Liver (tissue), 9 donors: ENCODE results near the gene MUC2. TPM values are rescaled to one million over a fixed set of nuclear protein-coding genes. Genes with fewer than 3 reads are reported as not detected.

Source experiments
- DNase-seq: peaks from one replicate; pipeline ENCODE4 v3.0.0-alpha.2; 2017; ENCODE audit warnings: low spot score
- H3K27ac ChIP-seq, 2 donors: one replicate each; pipeline ENCODE4 v1.7.0; 2013; ENCODE audit warnings: inconsistent platforms in 2 of 2, low read length in 2 of 2, control low read depth in 1 of 2, low read depth in 1 of 2, mild to moderate bottlenecking in 1 of 2
- H3K27me3 ChIP-seq, 4 donors: one replicate each; pipeline versions ENCODE4 v1.6.1 to v1.7.0; 2013; ENCODE audit warnings: low read length in 3 of 4, inconsistent platforms in 1 of 4, mild to moderate bottlenecking in 1 of 4, moderate library complexity in 1 of 4; ENCODE audit not compliant: control insufficient read depth in 4 of 4, insufficient read depth in 4 of 4
- H3K36me3 ChIP-seq, 4 donors: one replicate each; pipeline versions ENCODE4 v1.6.1 to v1.7.0; 2013; ENCODE audit warnings: low read length in 3 of 4, mild to moderate bottlenecking in 3 of 4, low read depth in 1 of 4, moderate library complexity in 1 of 4; ENCODE audit not compliant: control insufficient read depth in 4 of 4, insufficient read depth in 3 of 4
- H3K4me1 ChIP-seq, 4 donors: one replicate each; pipeline versions ENCODE4 v1.6.1 to v1.7.0; 2013; ENCODE audit warnings: low read length in 3 of 4, mild to moderate bottlenecking in 3 of 4, moderate library complexity in 1 of 4; ENCODE audit not compliant: control insufficient read depth in 4 of 4, insufficient read depth in 4 of 4
- H3K4me3 ChIP-seq, 3 donors: one replicate each; pipeline versions ENCODE4 v1.6.1 to v1.7.0; 2013; ENCODE audit warnings: low read length in 3 of 3, control low read depth in 1 of 3, low read depth in 1 of 3, mild to moderate bottlenecking in 1 of 3
- H3K9ac ChIP-seq, 2 donors: one replicate each; pipeline ENCODE4 v1.7.0; 2013; ENCODE audit warnings: low read length in 2 of 2, mild to moderate bottlenecking in 2 of 2, moderate library complexity in 2 of 2, control low read depth in 1 of 2, low read depth in 1 of 2
- H3K9me3 ChIP-seq, 4 donors: one replicate each; pipeline versions ENCODE4 v1.6.1 to v1.7.0; 2013; ENCODE audit warnings: low read length in 3 of 4; ENCODE audit not compliant: control insufficient read depth in 4 of 4
- ATF3 ChIP-seq: IDR thresholded peaks from 2 replicates; pipeline ENCODE4 v1.6.1; 2016; ENCODE audit warnings: antibody characterized with exemption
- CTCF ChIP-seq: fragments of 150-350 bp; IDR thresholded peaks from 2 replicates; pipeline ENCODE4 v1.5.1; 2017; ENCODE audit warnings: improper control_type of control experiment, low read depth, low read length; ENCODE audit not compliant: missing input control
- EGR1 ChIP-seq, 2 donors: IDR thresholded peaks; 2 replicates each; pipeline ENCODE4 v1.6.1; 2016 to 2018; ENCODE audit warnings: antibody characterized with exemption in 2 of 2, low read depth in 2 of 2
- FOXA1 ChIP-seq: IDR thresholded peaks from 2 replicates; pipeline ENCODE4 v1.6.1; 2016; ENCODE audit warnings: antibody characterized with exemption
- FOXA2 ChIP-seq: IDR thresholded peaks from 2 replicates; pipeline ENCODE4 v1.6.1; 2016; ENCODE audit warnings: antibody characterized with exemption
- HNF4G ChIP-seq: IDR thresholded peaks from 2 replicates; pipeline ENCODE4 v1.6.1; 2016; ENCODE audit warnings: antibody characterized with exemption
- JUND ChIP-seq, 2 donors: IDR thresholded peaks; 2 replicates each; pipeline ENCODE4 v1.6.1; 2016; ENCODE audit warnings: antibody characterized with exemption in 2 of 2
- MAX ChIP-seq: IDR thresholded peaks from 2 replicates; pipeline ENCODE4 v1.6.1; 2016; ENCODE audit warnings: antibody characterized with exemption
- NR2F2 ChIP-seq: IDR thresholded peaks from 2 replicates; pipeline ENCODE4 v1.6.1; 2016; ENCODE audit warnings: antibody characterized with exemption
- RAD21 ChIP-seq, 2 donors: IDR thresholded peaks; 2 replicates each; pipeline ENCODE4 v1.6.1; 2016; ENCODE audit warnings: antibody characterized with exemption in 2 of 2, mild to moderate bottlenecking in 2 of 2
- REST ChIP-seq: IDR thresholded peaks from 2 replicates; pipeline ENCODE4 v1.6.1; 2016; ENCODE audit warnings: antibody characterized with exemption, mild to moderate bottlenecking
- RXRA ChIP-seq, 2 donors: IDR thresholded peaks; 2 replicates each; pipeline ENCODE4 v1.6.1; 2017 to 2018; ENCODE audit warnings: antibody characterized with exemption in 2 of 2, mild to moderate bottlenecking in 1 of 2
- TAF1 ChIP-seq: conservative IDR thresholded peaks from 2 replicates; pipeline ENCODE4 v1.6.1; 2016; ENCODE audit warnings: antibody characterized with exemption, mild to moderate bottlenecking
- ZBTB33 ChIP-seq: IDR thresholded peaks from 2 replicates; pipeline ENCODE4 v1.6.1; 2016; ENCODE audit warnings: antibody characterized with exemption
- WGBS: extraction: QIAGEN DNeasy Blood & Tissue Kit; methylation state at CpG from one replicate; pipeline ENCODE4 v1.1.7; 2013; 5-methylcytosine and 5-hydroxymethylcytosine counted together
- polyA plus RNA-seq, 2 donors: library from polyadenylated mRNA; stranded (reverse) in 1 of 2; unstranded in 1 of 2; fragments of 200-250 nt in 1 of 2; fragments of >200 nt in 1 of 2; fragmentation: Nextera tagmentation in 1 of 2; extraction: Ambion mirVana in 1 of 2; gene quantifications; one replicate each; pipeline versions ENCODE4 v1.2.1 to v1.2.3, GENCODE V29; 2013 to 2015
- total RNA-seq, 2 donors: library from RNA; depleted of rRNA; stranded (reverse); fragments of >200 nt; gene quantifications; one replicate each; pipeline ENCODE4 v1.2.3, GENCODE V29; 2014
- donor health status: healthy.
- donor health status: healthy.
- donor health status: healthy.
- donor health status: healthy.
- donor health status: healthy.

The MUC2 gene
- total and polyA plus RNA-seq, 4 donors, result under 0.01 TPM; not detected in 3

GRCh38 chr11:1111545-1112212 lies 37.0 kb downstream of the MUC2 start:
- Histone ChIP-seq H3K4me1 (no peaks in the 10 kb centered on the region), H3K9ac (no peak overlapping the region), H3K27me3 (no peaks in the 10 kb centered on the region), H3K36me3 (no peaks in the 10 kb centered on the region), H3K9me3 (no peaks in the 10 kb centered on the region), H3K27ac (no peak overlapping the region), H3K4me3 (no peak overlapping the region)
- DNase-seq, result no peak
- WGBS, result 77% methylated on average over 10 of the region's 10 CpGs
- TF ChIP-seq HNF4G (no peak), RXRA (IDR thresholded peaks at IDR 0.05) (no peak), FOXA2 (no peak), EGR1 (IDR thresholded peaks at IDR 0.05; ENCODE audit: low read depth in 2 of 2) (no peak), REST (no peak), RAD21 (IDR thresholded peaks at IDR 0.05) (no peak), JUND (IDR thresholded peaks at IDR 0.05) (no peak), TAF1 (no peak), CTCF (no peak), ZBTB33 (no peak)

- 91% methylated on average over 14 of the region's 14 CpGs for WGBS
- Histone ChIP-seq H3K9me3 (no peaks in the 10 kb centered on the region), H3K9ac (no peak overlapping the region), H3K36me3 (no peaks in the 10 kb centered on the region), H3K27ac (no peak overlapping the region), H3K27me3 (no peaks in the 10 kb centered on the region), H3K4me1 (no peaks in the 10 kb centered on the region), H3K4me3 (no peak overlapping the region)
- TF ChIP-seq ATF3, result no peak
- no peak for TF ChIP-seq MAX
- TF ChIP-seq CTCF, result no peak
- TF ChIP-seq HNF4G, result no peak
- no peak for TF ChIP-seq FOXA1
- no peak for TF ChIP-seq NR2F2
- no peak for TF ChIP-seq REST
- no peak for TF ChIP-seq TAF1
- no peak for DNase-seq
Observed at GRCh38 chr11:1112351-1113191, 37.9 kb downstream of the MUC2 start.
